Measurements from ENCODE around the gene TSHZ2.

DNA sequence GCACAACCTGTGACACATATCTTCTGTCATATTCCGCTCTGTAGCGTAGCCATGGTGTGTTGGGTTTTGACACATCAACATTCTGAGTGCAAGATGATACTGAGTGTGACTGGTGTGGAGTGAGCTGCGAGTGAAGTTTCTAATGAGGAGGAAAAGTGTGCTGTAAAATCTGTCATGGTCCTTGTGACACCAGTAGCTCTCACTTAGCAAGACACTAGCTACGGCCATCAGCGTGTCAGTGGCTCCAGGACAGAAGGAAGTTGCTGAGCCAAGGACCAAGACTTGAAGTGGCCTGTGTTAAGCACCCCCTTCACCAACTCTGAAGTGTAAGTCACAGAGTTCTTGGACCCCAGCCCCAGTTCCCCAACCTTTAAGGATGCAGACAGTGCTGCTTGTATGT is 72.1 kb downstream of the TSHZ2 start:
- TF ChIP-seq POLR2AphosphoS5 (IDR thresholded peaks at IDR 0.05; ENCODE audit: low read depth, low read length) (no peak), SIN3A (IDR thresholded peaks at IDR 0.05; ENCODE audit: borderline replicate concordance, insufficient read depth, low read length) (no peak), TAF1 (IDR thresholded peaks at IDR 0.05; ENCODE audit: borderline replicate concordance, insufficient read depth, low read length) (no peak), FOXP2 (optimal IDR thresholded peaks at IDR 0.05; ENCODE audit: borderline replicate concordance, extremely low read depth, extremely low read length, insufficient read depth) (no peak)
- TF ChIP-seq, protein P1, sequence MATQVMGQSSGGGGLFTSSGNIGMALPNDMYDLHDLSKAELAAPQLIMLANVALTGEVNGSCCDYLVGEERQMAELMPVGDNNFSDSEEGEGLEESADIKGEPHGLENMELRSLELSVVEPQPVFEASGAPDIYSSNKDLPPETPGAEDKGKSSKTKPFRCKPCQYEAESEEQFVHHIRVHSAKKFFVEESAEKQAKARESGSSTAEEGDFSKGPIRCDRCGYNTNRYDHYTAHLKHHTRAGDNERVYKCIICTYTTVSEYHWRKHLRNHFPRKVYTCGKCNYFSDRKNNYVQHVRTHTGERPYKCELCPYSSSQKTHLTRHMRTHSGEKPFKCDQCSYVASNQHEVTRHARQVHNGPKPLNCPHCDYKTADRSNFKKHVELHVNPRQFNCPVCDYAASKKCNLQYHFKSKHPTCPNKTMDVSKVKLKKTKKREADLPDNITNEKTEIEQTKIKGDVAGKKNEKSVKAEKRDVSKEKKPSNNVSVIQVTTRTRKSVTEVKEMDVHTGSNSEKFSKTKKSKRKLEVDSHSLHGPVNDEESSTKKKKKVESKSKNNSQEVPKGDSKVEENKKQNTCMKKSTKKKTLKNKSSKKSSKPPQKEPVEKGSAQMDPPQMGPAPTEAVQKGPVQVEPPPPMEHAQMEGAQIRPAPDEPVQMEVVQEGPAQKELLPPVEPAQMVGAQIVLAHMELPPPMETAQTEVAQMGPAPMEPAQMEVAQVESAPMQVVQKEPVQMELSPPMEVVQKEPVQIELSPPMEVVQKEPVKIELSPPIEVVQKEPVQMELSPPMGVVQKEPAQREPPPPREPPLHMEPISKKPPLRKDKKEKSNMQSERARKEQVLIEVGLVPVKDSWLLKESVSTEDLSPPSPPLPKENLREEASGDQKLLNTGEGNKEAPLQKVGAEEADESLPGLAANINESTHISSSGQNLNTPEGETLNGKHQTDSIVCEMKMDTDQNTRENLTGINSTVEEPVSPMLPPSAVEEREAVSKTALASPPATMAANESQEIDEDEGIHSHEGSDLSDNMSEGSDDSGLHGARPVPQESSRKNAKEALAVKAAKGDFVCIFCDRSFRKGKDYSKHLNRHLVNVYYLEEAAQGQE (IDR thresholded peaks at IDR 0.05; ENCODE audit: insufficient read depth in 1 of 2, low read depth in 2 of 2, low read length in 2 of 2) = no peak

Measured in PFSK-1 (cell line).